C4-2B (cell line): ENCODE results near the gene NF1.

Experiments used
- CTCF ChIP-seq: fragments of 450-650 bp; conservative IDR thresholded peaks from 2 replicates; pipeline ENCODE4 v1.5.1; 2017; ENCODE audit warnings: mild to moderate bottlenecking
- ZFX ChIP-seq: fragments of 450-650 bp; IDR thresholded peaks from 2 replicates; pipeline ENCODE4 v1.6.1; 2017

GRCh38 chr17:31092475-31093064 lies 2.2 kb upstream of the NF1 start:
- no peak for TF ChIP-seq CTCF
- TF ChIP-seq ZFX, result no peak
